IMR-90 (cell line): ENCODE results near the gene SERPINI1. TPM values are rescaled to one million over a fixed set of nuclear protein-coding genes. Genes with fewer than 3 reads are reported as not detected.

Experiments used
- ATAC-seq: fragments of 200-7000 bp; cut with Tn5 transposase; 2 replicates; pipeline ENCODE4 v1.9.1; 2020; ENCODE audit warnings: low read depth, mild to moderate bottlenecking, moderate library complexity
- BruUV-seq: library from RNA; stranded (reverse); fragments of 400-500 nt; replicated peaks from 2 replicates; lab custom pipeline; 2021; lab: Mats Ljungman, UMichigan
- CTCF ChIA-PET: fragments of 300-600 bp; formaldehyde crosslinking; extraction: SDS; loops from one replicate; lab custom pipeline; 2021; ENCODE audit warnings: antibody characterized with exemption; lab: Yijun Ruan, JAX
- POLR2A ChIA-PET: fragments of 300-600 bp; sonication (Branson Sonifier 250); formaldehyde crosslinking; loops from one replicate; lab custom pipeline; 2022; ENCODE audit warnings: antibody characterized with exemption; ENCODE audit not compliant: unreplicated experiment; lab: Charles Lee
- DNase-seq: peaks from one replicate; pipeline ENCODE4 v3.0.0; 2013
- H2AFZ ChIP-seq: replicated peaks from 2 replicates; pipeline ENCODE3; 2013; ENCODE audit warnings: low read length, mild to moderate bottlenecking; ENCODE audit not compliant: poor library complexity
- H2AK5ac ChIP-seq: 2 replicates; pipeline ENCODE4 v1.6.1; 2013; ENCODE audit warnings: low read depth, low read length, inconsistent platforms
- H2AK9ac ChIP-seq: replicated peaks from 2 replicates; pipeline ENCODE3; 2013; ENCODE audit warnings: mild to moderate bottlenecking, low read depth, low read length, moderate library complexity; ENCODE audit not compliant: poor library complexity
- H2BK120ac ChIP-seq: 2 replicates; pipeline ENCODE4 v1.6.1; 2013; ENCODE audit warnings: low read depth, low read length, inconsistent platforms
- H2BK15ac ChIP-seq: 3 replicates; pipeline ENCODE4 v1.6.1; 2013; ENCODE audit warnings: low read depth, low read length, inconsistent platforms
- H2BK20ac ChIP-seq: 2 replicates; pipeline ENCODE4 v1.6.1; 2013; ENCODE audit warnings: low read depth, mild to moderate bottlenecking, inconsistent platforms, low read length, moderate library complexity
- H2BK5ac ChIP-seq: 2 replicates; pipeline ENCODE4 v1.6.1; 2013; ENCODE audit warnings: mild to moderate bottlenecking, low read depth, low read length, inconsistent platforms; ENCODE audit not compliant: poor library complexity, severe bottlenecking
- H3K14ac ChIP-seq: replicated peaks from 2 replicates; pipeline ENCODE4 v1.6.1; 2013; ENCODE audit warnings: low read depth, low read length, inconsistent platforms
- H3K18ac ChIP-seq: 2 replicates; pipeline ENCODE4 v1.6.1; 2013; ENCODE audit warnings: low read depth, low read length, control low read depth
- H3K23ac ChIP-seq: 2 replicates; pipeline ENCODE4 v1.6.1; 2013; ENCODE audit warnings: low read depth, low read length, inconsistent platforms
- H3K27ac ChIP-seq: 2 replicates; pipeline ENCODE4 v1.5.1; 2013; ENCODE audit warnings: mild to moderate bottlenecking, control low read depth, low read length; ENCODE audit not compliant: insufficient read depth
- H3K27me3 ChIP-seq: 2 replicates; pipeline ENCODE4 v1.6.1; 2013; ENCODE audit warnings: low read length; ENCODE audit not compliant: control insufficient read depth, insufficient read depth
- H3K36me3 ChIP-seq: 2 replicates; pipeline ENCODE4 v1.6.1; 2013; ENCODE audit warnings: low read length, mixed read lengths; ENCODE audit not compliant: control insufficient read depth, insufficient read depth
- H3K4ac ChIP-seq: 2 replicates; pipeline ENCODE4 v1.6.1; 2013; ENCODE audit warnings: low read depth, low read length, inconsistent platforms
- H3K4me1 ChIP-seq: 2 replicates; pipeline ENCODE4 v1.6.1; 2013; ENCODE audit warnings: low read length, mixed read lengths; ENCODE audit not compliant: control insufficient read depth, insufficient read depth
- H3K4me2 ChIP-seq: 2 replicates; pipeline ENCODE4 v1.6.1; 2013; ENCODE audit warnings: low read depth, mild to moderate bottlenecking, control low read depth, low read length, moderate library complexity
- H3K4me3 ChIP-seq: 2 replicates; pipeline ENCODE4 v1.5.1; 2013; ENCODE audit warnings: low read depth, mild to moderate bottlenecking, control low read depth, low read length, moderate library complexity; ENCODE audit not compliant: insufficient read depth
- H3K56ac ChIP-seq: 2 replicates; pipeline ENCODE4 v1.6.1; 2013; ENCODE audit warnings: low read length, inconsistent platforms; ENCODE audit not compliant: insufficient read depth; ENCODE audit errors: extremely low read depth
- H3K79me1 ChIP-seq, 2 experiments: 2 replicates each; pipeline ENCODE4 v1.6.1; 2013; ENCODE audit warnings: low read length in 2 of 2, inconsistent platforms in 1 of 2, low read depth in 1 of 2
- H3K9ac ChIP-seq: 2 replicates; pipeline ENCODE4 v1.6.1; 2013; ENCODE audit warnings: low read depth, low read length, control low read depth
- H3K9me1 ChIP-seq: 2 replicates; pipeline ENCODE4 v1.6.1; 2013; ENCODE audit warnings: low read length, inconsistent platforms; ENCODE audit not compliant: insufficient read depth
- H3K9me3 ChIP-seq: 2 replicates; pipeline ENCODE4 v1.6.1; 2013; ENCODE audit warnings: low read length; ENCODE audit not compliant: control insufficient read depth, insufficient read depth
- H4K20me1 ChIP-seq: 2 replicates; pipeline ENCODE4 v1.6.1; 2013; ENCODE audit warnings: low read length, inconsistent platforms; ENCODE audit not compliant: insufficient read depth
- H4K5ac ChIP-seq: 2 replicates; pipeline ENCODE4 v1.6.1; 2013; ENCODE audit warnings: mild to moderate bottlenecking, low read depth, low read length, control low read depth
- H4K8ac ChIP-seq, 2 experiments: 2 replicates each; pipeline ENCODE4 v1.6.1; 2013; ENCODE audit warnings: low read depth in 2 of 2, low read length in 2 of 2, control low read depth in 1 of 2, inconsistent platforms in 1 of 2
- H4K91ac ChIP-seq: 2 replicates; pipeline ENCODE4 v1.6.1; 2013; ENCODE audit warnings: low read depth, low read length, inconsistent platforms; ENCODE audit not compliant: insufficient read depth
- CHD1 ChIP-seq: IDR thresholded peaks from 2 replicates; pipeline ENCODE4 v1.6.1; 2012; ENCODE audit warnings: low read depth, low read length, improper control_type of control experiment
- FOS ChIP-seq: fragments of 150-350 bp; IDR thresholded peaks from 2 replicates; pipeline ENCODE4 v1.6.1; 2016; ENCODE audit warnings: low read depth, low read length
- MAFK ChIP-seq: IDR thresholded peaks from 2 replicates; pipeline ENCODE4 v1.6.1; 2012; ENCODE audit warnings: low read depth, low read length, improper control_type of control experiment
- MAZ ChIP-seq: IDR thresholded peaks from 2 replicates; pipeline ENCODE4 v1.6.1; 2012; ENCODE audit warnings: low read depth, mild to moderate bottlenecking, low read length, improper control_type of control experiment, moderate library complexity, borderline replicate concordance
- MXI1 ChIP-seq: IDR thresholded peaks from 2 replicates; pipeline ENCODE4 v1.6.1; 2012; ENCODE audit warnings: low read depth, mild to moderate bottlenecking, low read length, moderate library complexity, borderline replicate concordance
- POLR2A ChIP-seq: IDR thresholded peaks from 2 replicates; pipeline ENCODE4 v1.6.1; 2012; ENCODE audit warnings: mild to moderate bottlenecking, low read depth, low read length
- RAD21 ChIP-seq: IDR thresholded peaks from 2 replicates; pipeline ENCODE4 v1.6.1; 2012; ENCODE audit warnings: low read length, improper control_type of control experiment
- RCOR1 ChIP-seq: IDR thresholded peaks from 2 replicates; pipeline ENCODE4 v1.6.1; 2012; ENCODE audit warnings: mild to moderate bottlenecking, low read length, improper control_type of control experiment; ENCODE audit not compliant: insufficient replicate concordance
- SMC3 ChIP-seq: fragments of 150-350 bp; IDR thresholded peaks from 2 replicates; pipeline ENCODE4 v1.6.1; 2016; ENCODE audit warnings: low read depth, mild to moderate bottlenecking, antibody characterized with exemption, low read length, moderate library complexity
- WGBS, 2 experiments: methylation state at CpG; one replicate each; pipeline versions ENCODE4 v1.1.5 to v1.1.7; 2013; ENCODE audit warnings: missing lambda C conversion rate in 2 of 2; ENCODE audit not compliant: insufficient read length in 1 of 2; ENCODE audit errors: extremely low coverage in 2 of 2; 5-methylcytosine and 5-hydroxymethylcytosine counted together
- dilution Hi-C: fragments of 300-500 bp; cut with HindIII; formaldehyde crosslinking; loops from one replicate; pipeline ENCODE4 v1.14.3; 2018; ENCODE audit warnings: low sequenced_read_pairs; ENCODE audit not compliant: unreplicated experiment
- in situ Hi-C: fragments of 300-500 bp; cut with MboI; formaldehyde crosslinking; loops from 3 replicates; pipeline ENCODE4 v1.14.3; 2019; ENCODE audit warnings: low sequenced_read_pairs, inconsistent platforms, mixed read lengths
- intact Hi-C: fragments of 100-400 bp; cut with micrococcal nuclease; formaldehyde crosslinking; loops from 2 replicates; pipeline ENCODE4 v1.10.0; 2022
- polyA plus RNA-seq, 3 experiments: library from polyadenylated mRNA; depleted of rRNA; stranded (reverse); fragments of >200 nt; gene quantifications; 2 replicates each; pipeline ENCODE4 v1.2.3, GENCODE V29; 2012; ENCODE audit warnings: low replicate concordance in 1 of 3
- total RNA-seq: library from RNA; depleted of rRNA; stranded (reverse); fragments of >200 nt; gene quantifications from 2 replicates; pipeline ENCODE4 v1.2.3, GENCODE V29; 2012
- TF ChIP-seq, protein P1 (sequence below): conservative IDR thresholded peaks from 2 replicates; pipeline ENCODE4 v1.5.1; 2012; ENCODE audit warnings: mild to moderate bottlenecking, low read depth, low read length, improper control_type of control experiment
- TF ChIP-seq, protein P2 (sequence below): fragments of 150-350 bp; IDR thresholded peaks from 2 replicates; pipeline ENCODE4 v1.6.1; 2017; ENCODE audit warnings: mild to moderate bottlenecking, antibody characterized with exemption, low read length, low read depth

The SERPINI1 gene
- total and polyA plus RNA-seq, 2 of the 4 experiments (the other 2 are of a cell fraction) = 0.36 to 1.3 TPM

DNA sequence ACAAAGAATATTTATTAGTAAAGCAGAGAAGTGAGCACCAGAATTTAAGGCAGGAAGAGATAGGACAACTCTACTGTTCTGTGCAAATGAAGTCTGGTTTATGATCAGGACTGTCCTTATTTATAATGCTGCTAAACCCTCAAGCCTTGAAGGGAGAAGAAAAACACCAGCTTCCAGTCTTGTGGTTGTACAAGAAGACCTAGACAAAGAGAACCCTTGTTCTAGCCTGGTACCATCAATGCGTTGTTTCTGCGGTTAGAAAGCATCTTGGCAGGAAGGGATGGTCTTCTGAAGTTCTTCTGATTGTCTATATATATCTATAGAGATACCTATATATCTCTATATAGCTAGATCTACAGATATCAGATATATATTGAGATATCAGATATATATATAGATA is 34.6 kb upstream of the SERPINI1 start:
- H2BK15ac ChIP-seq = no peak overlapping the region
- H3K4ac ChIP-seq = no peak overlapping the region
- H4K8ac ChIP-seq = no peak overlapping the region
- DNase-seq (no peak), ATAC-seq (no peak)
- H3K79me1 ChIP-seq = peaks cover 8 to 9% of the 10 kb centered on the region in 2 experiments
- H3K9me1 ChIP-seq = no peaks in the 10 kb centered on the region
- H3K36me3 ChIP-seq = no peaks in the 10 kb centered on the region
- H3K14ac ChIP-seq = no peak overlapping the region
- no peak overlapping the region for H4K91ac ChIP-seq
- no peak overlapping the region for H2BK120ac ChIP-seq
- no peak overlapping the region for H3K23ac ChIP-seq
- H3K9me3 ChIP-seq = no peaks in the 10 kb centered on the region
- no peaks in the 10 kb centered on the region; the same call in none of the 2 replicates for H4K20me1 ChIP-seq
- no TSS peak for BruUV-seq
- no peak overlapping the region for H3K4me3 ChIP-seq
- dilution Hi-C loops = no loop called here
- H4K5ac ChIP-seq = no peak overlapping the region
- H3K9ac ChIP-seq = no peak overlapping the region
- H2AK5ac ChIP-seq = no peak overlapping the region
- H2AK9ac ChIP-seq = no peak overlapping the region
- no peak overlapping the region for H2AFZ ChIP-seq
- no peak overlapping the region for H3K56ac ChIP-seq
- no peak overlapping the region for H2BK5ac ChIP-seq
- intact Hi-C loops = no loop called here
- TF ChIP-seq, protein P1, sequence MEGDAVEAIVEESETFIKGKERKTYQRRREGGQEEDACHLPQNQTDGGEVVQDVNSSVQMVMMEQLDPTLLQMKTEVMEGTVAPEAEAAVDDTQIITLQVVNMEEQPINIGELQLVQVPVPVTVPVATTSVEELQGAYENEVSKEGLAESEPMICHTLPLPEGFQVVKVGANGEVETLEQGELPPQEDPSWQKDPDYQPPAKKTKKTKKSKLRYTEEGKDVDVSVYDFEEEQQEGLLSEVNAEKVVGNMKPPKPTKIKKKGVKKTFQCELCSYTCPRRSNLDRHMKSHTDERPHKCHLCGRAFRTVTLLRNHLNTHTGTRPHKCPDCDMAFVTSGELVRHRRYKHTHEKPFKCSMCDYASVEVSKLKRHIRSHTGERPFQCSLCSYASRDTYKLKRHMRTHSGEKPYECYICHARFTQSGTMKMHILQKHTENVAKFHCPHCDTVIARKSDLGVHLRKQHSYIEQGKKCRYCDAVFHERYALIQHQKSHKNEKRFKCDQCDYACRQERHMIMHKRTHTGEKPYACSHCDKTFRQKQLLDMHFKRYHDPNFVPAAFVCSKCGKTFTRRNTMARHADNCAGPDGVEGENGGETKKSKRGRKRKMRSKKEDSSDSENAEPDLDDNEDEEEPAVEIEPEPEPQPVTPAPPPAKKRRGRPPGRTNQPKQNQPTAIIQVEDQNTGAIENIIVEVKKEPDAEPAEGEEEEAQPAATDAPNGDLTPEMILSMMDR = no peak
- TF ChIP-seq RAD21 = no peak
- no peak for TF ChIP-seq MAZ
- TF ChIP-seq MXI1 = no peak
- no peak for TF ChIP-seq SMC3
- no peak for TF ChIP-seq MAFK
- TF ChIP-seq CHD1 = no peak
- TF ChIP-seq, protein P2, sequence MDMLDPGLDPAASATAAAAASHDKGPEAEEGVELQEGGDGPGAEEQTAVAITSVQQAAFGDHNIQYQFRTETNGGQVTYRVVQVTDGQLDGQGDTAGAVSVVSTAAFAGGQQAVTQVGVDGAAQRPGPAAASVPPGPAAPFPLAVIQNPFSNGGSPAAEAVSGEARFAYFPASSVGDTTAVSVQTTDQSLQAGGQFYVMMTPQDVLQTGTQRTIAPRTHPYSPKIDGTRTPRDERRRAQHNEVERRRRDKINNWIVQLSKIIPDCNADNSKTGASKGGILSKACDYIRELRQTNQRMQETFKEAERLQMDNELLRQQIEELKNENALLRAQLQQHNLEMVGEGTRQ = no peak
- no peak for TF ChIP-seq RCOR1
- TF ChIP-seq FOS = no peak
- TF ChIP-seq POLR2A = no peak
- H3K4me1 ChIP-seq = peaks cover under 1% of the 10 kb centered on the region; the same call in 1 of the 2 replicates
- no peaks in the 10 kb centered on the region for H3K27me3 ChIP-seq
- ChIA-PET POLR2A (no interaction called here), CTCF (interaction anchor here (0.5 to 0.8 kb wide), 3 partner anchors 15 to 1107 kb away, joined by 3 to 4 read pairs (median 4); no protein-coding TSS in a partner anchor)
- no peak overlapping the region for H2BK20ac ChIP-seq
- no peak overlapping the region for H3K27ac ChIP-seq
- in situ Hi-C loops = no loop called here
- H3K4me2 ChIP-seq = no peak overlapping the region
- no CpG with 5 or more reads among the region's 2 CpGs for WGBS, 2 experiments
- H3K18ac ChIP-seq = no peak overlapping the region
